NOMO-1 treated with DMSO at 0.1 percent for 48 hours (cell line): ENCODE measurements around the gene BMP7.
"Not testable (repeated sequence)": the region's sequence is repeated elsewhere in the genome, so short reads cannot be mapped to it uniquely, and the experiment has no call there.

Experiments used
- DNase-seq: peaks from one replicate; lab custom pipeline; 2025; ENCODE audit not compliant: unreplicated experiment; lab: John Stamatoyannopoulos, UW

Gene BMP7

DNA sequence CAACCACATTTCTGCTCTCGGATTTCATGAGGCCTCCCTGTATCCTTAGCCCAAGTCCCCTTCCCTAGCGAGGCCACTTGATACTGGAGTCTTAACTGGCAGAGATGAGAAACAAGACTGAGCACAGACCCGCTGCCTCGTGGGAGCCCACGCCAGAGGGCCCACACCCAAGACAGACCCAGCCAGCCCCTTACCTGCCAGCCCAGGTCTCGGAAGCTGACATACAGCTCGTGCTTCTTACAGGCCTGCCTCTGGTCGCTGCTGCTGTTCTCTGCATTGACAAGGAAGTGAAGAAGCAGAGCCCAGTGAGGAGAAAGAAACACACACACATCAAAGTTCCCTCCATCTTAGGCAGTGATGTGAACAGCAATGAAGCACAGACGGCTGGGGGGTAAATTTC, 91.7 kb downstream of the BMP7 start:
- DNase-seq = no peak

DNA sequence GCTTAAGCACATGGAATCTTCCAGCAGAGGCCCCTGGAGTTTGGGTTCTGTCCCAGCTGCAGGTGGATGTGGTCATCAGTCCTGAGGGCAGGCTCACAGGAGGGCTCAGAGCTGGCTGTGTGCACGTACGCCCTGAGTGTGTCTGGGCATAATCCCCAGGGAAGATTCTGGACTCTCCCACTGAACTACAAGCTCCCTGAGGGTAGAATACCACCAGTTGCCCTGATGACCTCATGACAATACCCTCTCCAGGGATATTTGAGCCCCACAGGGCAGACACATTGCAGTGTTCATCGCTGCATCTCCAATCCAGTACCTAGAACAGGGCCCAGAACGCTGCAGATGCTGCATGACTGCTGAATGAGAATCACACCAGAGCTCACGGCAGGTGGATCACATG, 92.5 kb downstream of the BMP7 start:
- DNase-seq = no peak

DNA sequence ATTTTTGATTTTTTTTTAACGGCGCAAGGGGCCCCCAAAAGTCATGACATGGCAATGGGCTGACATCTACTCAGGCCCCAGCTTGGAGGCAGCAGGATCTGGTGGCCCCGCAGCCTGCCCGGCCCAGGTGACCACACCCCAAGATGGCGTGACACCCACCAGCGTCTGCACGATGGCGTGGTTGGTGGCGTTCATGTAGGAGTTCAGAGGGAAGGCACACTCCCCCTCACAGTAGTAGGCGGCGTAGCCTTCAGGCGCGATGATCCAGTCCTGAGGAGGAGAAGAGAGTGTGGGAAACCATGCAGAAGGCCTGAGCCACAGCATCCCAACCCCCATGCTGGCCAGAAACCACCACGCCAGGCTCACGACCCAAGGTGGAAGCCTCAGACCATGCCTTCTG, 93.4 kb downstream of the BMP7 start:
- DNase-seq = no peak

DNA sequence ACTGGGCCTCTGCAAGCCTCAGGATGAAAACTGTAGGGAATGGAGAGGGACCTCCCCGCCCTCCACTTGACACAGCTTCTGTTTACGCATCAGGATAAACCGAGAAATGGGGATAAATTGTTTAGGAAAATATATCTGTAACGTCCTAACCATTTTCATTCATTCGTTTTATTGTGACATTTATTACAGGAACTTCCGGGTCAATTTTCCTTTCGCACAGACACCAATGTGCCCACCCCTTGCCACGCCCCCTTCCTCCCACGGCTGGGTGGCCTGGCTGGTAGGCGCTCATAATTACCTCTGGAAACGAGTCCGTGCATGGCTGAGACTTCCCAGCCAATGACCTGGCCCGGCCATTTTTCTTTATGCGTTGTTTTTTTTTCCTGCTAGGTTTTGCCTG, 96.1 kb downstream of the BMP7 start:
- DNase-seq = no peak

DNA sequence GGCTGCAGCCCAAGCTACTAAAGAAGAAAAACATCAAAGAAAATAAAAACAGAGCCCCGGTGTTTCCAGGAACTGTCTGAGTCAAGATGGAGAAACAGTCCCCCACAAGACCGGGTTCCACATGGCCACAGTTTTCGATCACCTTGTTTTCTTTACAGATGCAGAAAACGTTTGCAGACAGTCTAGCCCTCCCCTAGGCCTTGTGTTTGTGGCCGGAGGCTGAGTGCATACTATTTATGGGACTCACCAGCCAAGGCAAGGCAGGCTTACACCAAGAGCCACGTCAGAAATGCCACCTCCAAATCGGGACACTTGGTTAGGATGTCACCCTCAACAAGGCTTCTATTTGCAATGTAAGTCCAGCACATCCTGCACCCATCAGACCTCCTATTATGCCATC, 97.3 kb downstream of the BMP7 start:
- no peak for DNase-seq

DNA sequence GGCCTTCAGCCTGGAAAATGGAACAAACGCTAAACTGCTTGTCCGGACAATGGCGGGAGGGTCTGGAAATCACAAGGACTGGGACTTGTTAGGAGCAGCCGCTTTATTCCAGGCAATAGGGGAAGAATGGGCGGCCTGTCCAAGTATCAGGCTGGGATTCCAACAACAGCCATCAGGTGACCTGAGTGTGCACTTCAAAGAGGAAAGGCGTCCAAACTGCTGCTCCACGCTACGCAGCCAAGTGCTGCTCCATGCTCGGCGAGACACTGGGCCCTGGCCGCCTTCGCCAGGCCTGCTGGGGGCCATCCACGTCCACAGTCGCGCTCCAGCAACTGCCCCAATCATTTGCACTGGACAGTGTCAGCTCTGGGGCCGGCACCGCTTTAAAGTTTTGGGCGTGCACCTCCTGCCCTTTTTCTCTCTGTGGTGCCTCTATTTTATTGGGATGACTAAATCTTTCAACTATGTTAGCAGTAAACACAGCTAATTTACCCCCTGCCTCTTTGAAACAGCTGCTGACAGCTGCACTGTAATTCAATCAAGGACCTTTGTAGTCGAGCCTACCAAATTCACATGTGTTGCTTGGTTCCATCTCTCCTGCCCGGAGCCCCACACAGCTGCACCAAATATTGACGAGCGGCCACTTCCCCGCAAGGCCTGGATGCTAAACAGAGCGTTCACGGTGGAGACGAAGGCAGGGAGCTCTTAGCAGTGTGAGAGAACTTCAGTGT, 98.3 kb downstream of the BMP7 start:
- DNase-seq = no peak

DNA sequence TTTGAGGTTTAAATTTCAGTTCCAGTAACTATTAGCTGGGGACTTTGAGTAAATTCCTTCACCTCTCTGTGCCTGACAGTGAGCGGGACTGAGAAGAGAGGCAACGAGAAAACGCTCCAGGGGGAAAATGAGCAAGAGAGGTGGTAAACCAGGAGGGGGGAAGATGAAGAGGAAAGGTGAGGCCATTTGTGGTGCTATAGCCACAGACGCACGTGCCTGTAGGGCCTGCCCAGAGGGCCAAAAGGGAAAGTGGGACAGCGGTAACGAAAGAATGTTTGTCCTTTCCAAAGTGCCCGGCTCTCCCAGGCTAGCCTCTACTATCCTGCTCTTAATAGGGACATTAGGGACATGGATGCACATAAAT, 99.2 kb downstream of the BMP7 start:
- DNase-seq = no peak

DNA sequence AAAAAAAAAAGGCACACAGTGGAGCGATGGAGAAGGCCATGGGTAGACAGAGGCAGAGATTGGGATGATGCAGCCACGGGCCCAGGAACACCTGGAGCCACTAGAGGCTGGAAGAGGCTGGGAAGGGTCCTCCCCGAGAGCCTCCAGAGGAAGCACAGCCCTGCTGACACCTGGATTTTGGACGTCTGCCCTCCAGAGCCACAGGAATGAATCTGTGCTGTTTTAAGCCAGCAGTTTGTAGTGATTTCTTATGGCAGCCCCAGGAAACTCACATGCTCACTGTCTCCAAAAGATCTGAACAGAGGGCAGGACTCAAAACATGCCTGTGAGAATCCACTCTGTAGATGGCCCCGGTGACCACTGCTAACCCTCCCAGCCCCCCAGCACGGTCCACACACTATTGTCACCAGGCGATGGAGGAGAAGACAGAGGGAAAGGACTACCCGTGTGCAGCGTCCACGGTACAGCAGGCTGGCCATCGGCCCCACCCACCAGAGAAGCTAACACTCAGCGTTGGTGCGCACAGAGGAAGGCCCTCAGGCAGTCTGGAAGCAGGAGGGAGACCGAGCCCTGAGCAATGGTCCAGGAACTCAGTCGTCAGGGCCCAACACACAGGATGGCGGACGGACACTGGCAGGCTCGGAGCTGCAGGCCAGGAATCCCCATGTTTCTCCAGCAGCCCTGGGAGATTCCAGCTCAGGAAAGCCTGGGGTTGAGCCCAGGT, 99.7 kb downstream of the BMP7 start:
- no peak for DNase-seq

DNA sequence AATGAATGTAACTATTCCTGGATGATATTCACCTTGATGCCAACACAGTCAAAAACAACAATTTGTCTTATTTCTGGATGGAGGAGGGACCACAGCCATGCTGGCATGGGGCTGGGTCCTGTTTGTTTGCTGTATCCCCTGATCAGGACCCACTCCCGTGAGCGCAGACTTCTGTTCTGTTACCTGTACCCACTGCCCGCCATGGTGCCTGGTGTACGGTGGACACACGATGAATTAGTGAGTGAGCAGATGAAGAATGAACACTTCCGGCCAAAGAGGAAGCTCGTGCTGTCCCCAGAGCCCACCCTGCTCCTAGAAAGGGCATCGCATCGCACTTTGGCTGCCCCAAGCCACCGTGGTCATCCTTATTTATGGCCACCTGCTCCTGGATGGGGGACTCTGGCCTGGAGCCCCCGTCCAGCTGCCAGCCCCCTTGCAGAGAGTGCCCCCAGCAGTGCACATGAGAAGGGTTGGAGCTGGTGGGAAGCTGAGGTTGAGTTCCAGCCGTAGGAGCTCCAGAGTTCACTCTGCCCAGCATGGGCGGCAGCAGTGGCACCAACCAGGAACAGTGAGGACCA, 100.9 kb downstream of the BMP7 start:
- no peak for DNase-seq

DNA sequence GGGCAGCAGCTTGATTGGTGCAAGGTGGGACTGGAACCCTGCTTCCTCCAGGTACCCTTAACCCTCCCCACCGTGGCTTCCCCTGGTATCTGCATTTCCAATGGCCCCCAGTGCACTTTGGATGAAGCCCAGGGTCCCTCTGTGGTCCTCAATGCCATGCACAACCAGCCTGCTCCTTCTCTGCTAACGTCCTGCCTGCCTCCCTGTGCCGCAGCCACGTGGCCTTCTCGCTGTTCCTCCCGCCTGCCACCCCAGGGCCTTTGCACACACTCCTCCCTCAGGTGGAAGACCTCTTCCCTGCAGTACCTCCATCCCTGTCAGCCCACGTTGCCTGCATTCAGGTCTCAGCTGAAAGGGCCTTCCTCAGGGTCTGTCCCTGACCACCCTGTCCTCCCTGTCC, 101.6 kb downstream of the BMP7 start:
- DNase-seq = no peak

DNA sequence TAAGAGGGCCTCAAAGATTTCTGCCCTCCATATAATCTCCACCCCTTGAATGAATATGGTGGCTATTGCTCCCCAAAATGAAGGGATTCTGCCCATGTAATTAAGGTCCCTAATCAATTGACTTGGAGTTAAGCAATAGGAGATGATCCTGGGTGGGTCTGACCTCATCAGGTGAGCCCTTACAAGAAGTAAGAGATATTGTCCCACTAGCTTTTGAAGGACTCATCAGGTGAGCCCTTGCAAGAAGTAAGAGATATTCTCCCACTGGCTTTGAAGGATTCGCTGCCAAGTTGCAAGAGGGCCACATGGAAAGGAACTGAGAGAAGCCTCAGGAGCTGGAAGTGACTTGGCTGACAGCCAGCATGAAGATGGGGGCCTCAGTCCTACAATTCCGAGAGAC, 103.4 kb downstream of the BMP7 start:
- no peak for DNase-seq

DNA sequence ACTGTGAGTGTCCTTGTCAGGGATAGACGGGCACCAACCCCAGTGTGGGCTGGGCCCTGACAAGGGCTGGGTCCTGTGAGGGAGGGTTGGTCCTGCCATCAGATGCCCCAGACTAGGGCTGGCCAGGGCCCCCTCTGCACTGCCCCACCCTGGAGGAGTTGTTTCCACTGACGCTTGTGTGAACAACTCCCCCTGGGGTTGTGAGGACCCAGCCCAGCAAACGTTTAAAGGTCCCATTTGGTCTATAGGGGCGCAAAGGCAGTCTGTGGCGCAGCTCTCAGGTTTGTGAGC, 104.1 kb downstream of the BMP7 start:
- DNase-seq = no peak

DNA sequence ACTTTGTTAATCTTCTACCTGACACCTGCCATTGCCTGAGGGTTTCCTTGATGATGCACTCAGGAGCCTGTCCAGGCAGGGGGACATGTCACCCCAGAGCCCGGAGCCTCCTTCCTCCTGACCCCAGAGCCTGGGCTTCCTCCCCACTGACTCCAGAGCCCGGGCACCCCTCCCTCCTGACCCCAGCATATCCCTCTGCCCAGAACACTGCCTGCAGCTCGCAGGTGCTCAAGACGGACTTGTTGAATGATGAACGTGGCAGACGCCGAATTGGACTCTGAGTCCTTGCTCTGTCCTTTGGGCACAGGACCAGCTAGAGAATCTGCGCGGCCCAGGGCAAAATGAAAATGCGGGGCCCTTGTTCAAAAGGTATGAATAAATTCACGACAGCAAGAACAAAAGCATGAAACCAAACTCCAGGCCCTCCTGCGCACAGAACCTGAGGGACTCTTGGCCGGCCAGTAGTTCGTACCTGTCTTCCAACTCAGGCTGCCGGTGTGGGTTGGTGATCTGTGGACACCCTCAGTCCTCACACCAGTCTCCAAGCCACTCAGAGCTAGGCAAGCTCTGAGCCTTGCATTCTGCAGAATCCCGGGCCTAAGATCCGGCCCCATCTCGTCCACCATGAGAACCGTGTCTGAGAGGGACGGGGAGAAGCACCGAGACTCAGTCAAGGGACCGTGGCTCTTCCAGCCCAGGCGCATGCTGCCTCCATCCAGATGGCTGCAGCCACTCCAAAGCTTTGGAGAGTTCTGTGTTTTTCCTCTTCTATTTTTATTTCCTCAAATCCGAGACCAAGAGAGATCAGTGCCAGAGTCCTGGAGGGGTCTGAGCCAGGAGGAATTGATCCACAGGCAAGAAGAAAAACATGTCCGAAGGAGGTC, 104.7 kb downstream of the BMP7 start:
- DNase-seq = no peak

DNA sequence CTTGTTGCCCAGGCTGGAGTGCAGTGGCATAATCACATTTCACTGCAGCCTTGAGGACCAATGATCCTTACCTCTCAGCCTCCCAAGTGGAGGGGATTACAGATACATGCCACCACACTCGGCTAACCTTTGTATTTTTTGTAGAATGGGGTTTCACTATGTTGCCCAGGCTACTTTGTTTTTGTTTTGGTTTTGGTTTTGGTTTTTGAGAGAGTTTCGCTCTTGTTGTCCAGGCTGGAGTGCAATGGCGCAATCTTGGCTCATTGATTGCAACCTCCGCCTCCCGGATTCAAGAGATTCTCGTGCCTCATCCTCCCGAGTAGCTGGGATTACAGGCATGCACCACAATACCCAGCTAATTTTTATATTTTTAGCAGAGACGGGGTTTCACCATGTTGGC, 105.5 kb downstream of the BMP7 start:
- no peak for DNase-seq

DNA sequence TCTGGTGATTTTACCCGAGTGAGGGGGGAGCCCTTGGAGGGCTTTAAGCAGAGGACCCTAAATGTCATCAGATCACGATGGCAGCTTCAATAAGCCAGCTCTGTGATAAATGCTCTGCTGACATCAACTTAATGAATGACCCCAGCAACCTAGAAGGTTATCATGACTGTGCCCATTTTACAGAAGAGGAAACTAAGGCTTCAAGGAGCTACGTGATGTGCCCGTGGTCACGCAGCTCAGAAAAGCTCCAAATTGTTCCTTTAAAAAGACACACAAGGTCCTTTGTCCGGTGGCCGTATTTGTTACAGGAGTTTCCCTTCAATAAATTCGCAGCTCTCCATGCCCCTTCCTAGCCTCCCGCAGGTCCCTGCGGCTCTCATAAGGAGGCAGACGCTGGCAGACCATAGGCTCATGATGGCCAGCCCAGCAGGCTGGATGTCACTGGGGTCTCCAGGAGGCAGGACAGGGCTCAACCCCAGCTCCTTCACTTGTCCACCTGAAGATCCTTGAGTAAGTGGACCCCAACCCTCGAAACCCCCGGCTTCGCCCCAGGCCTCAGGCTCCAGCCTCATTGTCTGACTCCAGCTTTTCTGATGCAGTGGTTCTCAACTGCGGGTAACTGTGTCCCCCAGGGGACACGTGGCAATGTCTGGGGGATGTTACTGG, 106.4 kb downstream of the BMP7 start:
- no peak for DNase-seq

DNA sequence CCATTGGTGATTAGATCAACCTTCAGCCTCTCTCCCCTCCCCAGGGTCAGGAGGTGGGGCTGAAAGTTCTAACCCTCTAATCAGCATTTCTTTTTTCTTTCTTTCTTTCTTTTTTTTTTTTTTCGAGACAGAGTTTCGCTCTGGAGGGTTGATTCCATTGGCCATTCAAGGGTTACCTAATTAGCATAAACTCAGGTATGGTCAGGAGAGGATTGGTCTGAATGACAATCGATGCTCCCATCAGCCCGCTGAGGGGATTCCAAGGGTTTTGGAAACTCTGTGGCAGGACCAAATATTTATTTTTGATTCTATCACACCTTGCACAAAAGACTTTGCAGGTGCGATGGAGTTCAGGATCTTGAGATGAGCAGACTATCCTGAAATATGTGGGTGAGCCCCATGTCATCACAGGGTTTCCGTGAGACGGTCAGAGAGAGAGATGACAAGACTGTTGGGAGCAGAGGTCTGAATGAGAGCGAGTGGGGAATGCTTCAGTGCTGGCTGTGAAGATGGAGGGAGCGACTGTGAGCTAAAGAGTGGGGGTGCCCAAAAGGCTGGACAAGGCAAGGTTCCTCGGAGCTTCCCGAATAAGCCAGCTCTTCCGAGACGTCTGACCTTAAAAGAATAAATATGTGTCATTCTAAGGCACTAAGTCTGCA, 107.1 kb downstream of the BMP7 start:
- DNase-seq = no peak

DNA sequence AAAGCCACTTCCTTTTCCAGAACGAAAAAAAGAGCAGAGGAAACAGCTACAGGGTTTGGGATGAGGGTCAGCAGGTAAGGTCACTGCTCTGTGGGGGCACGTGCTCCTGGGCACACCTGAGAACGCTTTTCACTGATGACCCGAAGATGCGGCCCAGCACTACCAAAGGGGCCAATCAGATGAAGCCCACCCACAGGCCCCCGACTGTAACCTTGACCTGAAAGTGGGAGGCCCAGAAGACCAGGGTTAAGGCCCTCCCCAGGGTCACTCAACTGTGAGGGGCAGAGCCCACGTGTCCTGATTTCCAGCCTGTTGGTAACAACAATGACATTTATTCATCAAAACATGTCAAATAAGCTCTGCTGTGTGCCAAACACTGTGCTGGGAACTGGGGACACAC, 108.0 kb downstream of the BMP7 start:
- DNase-seq = no peak

DNA sequence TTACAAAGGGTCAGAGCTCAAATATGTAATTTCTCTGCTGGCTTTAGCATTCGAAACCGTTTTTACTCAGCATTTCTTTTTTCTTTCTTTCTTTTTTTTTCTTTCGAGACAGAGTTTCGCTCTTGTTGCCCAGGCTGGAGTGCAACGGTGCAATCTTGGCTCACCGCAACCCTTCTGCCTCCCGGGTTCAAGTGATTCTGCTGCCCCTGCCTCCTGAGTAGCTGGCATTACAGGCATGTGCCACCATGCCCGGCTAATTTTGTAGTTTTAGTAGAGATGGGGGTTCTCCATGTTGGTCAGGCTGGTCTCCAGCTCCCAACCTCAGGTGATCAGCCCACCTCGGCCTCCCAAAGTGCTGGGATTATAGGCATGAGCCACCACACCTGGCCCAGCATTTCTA, 108.7 kb downstream of the BMP7 start:
- DNase-seq = not testable (repeated sequence)

DNA sequence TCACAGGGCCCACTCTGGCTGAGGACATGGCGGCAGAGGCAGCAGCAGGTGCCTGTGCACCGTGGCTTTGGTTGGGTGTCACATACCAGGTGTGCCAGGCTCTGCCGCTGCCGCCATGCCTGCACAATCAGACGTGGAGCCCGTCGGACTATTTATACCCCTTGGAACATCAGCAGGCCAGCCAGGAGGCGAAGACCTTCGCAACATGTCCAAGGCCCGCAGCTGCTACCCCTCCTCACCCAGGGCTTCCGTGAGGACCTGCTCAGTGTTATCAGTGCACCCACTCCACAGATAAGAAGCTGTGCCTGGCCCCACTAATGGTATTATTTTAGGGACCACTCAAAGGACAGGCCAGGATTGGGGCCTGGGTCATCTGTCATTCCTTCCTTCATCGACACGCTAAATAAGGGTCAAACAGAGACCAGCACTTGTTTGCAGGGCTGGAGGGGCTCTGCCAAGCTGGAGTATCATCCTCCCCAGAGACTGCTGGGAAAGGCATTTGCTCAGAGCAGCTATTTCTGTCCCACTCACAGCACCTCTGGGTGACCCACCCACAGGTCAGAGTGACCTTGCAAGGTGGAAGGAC, 109.2 kb downstream of the BMP7 start:
- no peak for DNase-seq

DNA sequence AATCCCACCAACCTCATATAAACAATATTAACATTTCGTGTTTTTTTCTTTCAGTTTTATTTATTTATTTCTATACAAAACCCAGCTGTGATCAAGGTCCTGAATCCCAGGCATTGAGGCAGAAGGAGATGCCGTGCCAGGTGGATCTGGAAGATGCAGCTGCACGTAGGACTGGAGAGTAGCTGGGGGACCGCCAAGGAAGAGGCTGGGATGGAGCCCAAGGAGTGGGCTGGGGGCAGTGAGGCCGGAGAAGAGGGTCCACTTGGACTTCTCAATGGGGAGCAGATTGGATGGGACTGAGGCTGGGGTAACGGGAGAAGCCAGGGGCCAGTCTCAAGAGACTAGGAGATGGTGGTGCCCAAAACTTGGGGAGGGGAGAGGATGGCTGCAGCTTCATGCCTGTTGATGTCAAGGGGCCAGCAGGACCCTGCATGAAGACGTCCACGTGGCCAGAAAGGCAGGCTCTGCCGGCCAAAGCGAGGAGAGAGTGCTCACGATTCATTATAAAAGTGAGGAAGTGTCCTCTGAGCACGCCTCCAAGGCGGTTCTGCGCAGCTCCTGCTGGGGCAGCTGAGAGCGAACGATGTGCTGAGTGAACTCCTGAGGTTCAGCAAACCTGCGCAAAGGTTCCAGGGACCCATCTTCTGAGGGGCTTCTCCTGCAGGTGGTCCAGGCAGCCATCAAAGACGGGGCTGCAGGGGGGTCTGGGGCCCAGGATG, 110.3 kb downstream of the BMP7 start:
- no peak for DNase-seq
